Measurements from ENCODE around the gene HAO1. TPM values are rescaled to one million over a fixed set of nuclear protein-coding genes. Genes with fewer than 3 reads are reported as not detected.

HAO1 gene
- total RNA-seq, 3 donors from 2014 or later: not detected

- Histone ChIP-seq H3K36me3 (ENCODE audit: low read depth) (no peaks in the 10 kb centered on the region), H3K4me3 (no peak overlapping the region), H3K4me1 (ENCODE audit: low read depth) (no peaks in the 10 kb centered on the region), H3K9me3 (no peaks in the 10 kb centered on the region)
- intact Hi-C loops (cut with DNase I, micrococcal nuclease): no loop called here
- TF ChIP-seq CTCF (IDR thresholded peaks at IDR 0.05): no peak
- ATAC-seq (no peak), DNase-seq (no peak)
Observed at GRCh38 chr20:7881551-7881950, 58.7 kb downstream of the HAO1 start.

- no peak for ATAC-seq
- intact Hi-C loops (cut with DNase I, micrococcal nuclease): no loop called here
- no peaks in the 10 kb centered on the region for H3K9me3 ChIP-seq
- H3K4me3 ChIP-seq: no peak overlapping the region
- DNase-seq: no peak
- TF ChIP-seq CTCF (IDR thresholded peaks at IDR 0.05): no peak
- H3K36me3 ChIP-seq (ENCODE audit: low read depth): no peaks in the 10 kb centered on the region
- H3K4me1 ChIP-seq (ENCODE audit: low read depth): no peaks in the 10 kb centered on the region
Observed at GRCh38 chr20:7879883-7880282, 60.4 kb downstream of the HAO1 start.

- no peak overlapping the region for H3K4me3 ChIP-seq
- H3K4me1 ChIP-seq (ENCODE audit: low read depth): no peaks in the 10 kb centered on the region
- no peaks in the 10 kb centered on the region for H3K36me3 ChIP-seq (ENCODE audit: low read depth)
- ATAC-seq: no peak
- no peak for TF ChIP-seq CTCF (IDR thresholded peaks at IDR 0.05)
- intact Hi-C loops (cut with DNase I, micrococcal nuclease): no loop called here
- H3K9me3 ChIP-seq: no peaks in the 10 kb centered on the region
- no peak for DNase-seq
Observed at GRCh38 chr20:7868108-7868507, 72.2 kb downstream of the HAO1 start.

GRCh38 chr20:7866285-7866684 is 74.0 kb downstream of the HAO1 start:
- H3K9me3 ChIP-seq: no peaks in the 10 kb centered on the region
- TF ChIP-seq CTCF (IDR thresholded peaks at IDR 0.05): no peak
- intact Hi-C loops (cut with DNase I, micrococcal nuclease): no loop called here
- no peak overlapping the region for H3K4me3 ChIP-seq
- DNase-seq (no peak), ATAC-seq (no peak)
- H3K4me1 ChIP-seq (ENCODE audit: low read depth): no peaks in the 10 kb centered on the region
- no peaks in the 10 kb centered on the region for H3K36me3 ChIP-seq (ENCODE audit: low read depth)

- peak in 1 of 3 donors; percentile 3 for DNase-seq
- Histone ChIP-seq H3K36me3 (ENCODE audit: low read depth) (no peaks in the 10 kb centered on the region), H3K9me3 (no peaks in the 10 kb centered on the region), H3K4me3 (no peak overlapping the region), H3K4me1 (ENCODE audit: low read depth) (no peaks in the 10 kb centered on the region)
- no peak for ATAC-seq
- no peak for TF ChIP-seq CTCF (IDR thresholded peaks at IDR 0.05)
- intact Hi-C loops (cut with DNase I, micrococcal nuclease): no loop called here
Observed at GRCh38 chr20:7859356-7859802, 80.9 kb downstream of the HAO1 start.

GRCh38 chr20:7858734-7859250 is 81.5 kb downstream of the HAO1 start:
- ATAC-seq (no peak), DNase-seq (no peak)
- intact Hi-C loops (cut with DNase I, micrococcal nuclease): no loop called here
- Histone ChIP-seq H3K4me3 (no peak overlapping the region), H3K36me3 (ENCODE audit: low read depth) (no peaks in the 10 kb centered on the region), H3K9me3 (no peaks in the 10 kb centered on the region), H3K4me1 (ENCODE audit: low read depth) (no peaks in the 10 kb centered on the region)
- TF ChIP-seq CTCF (IDR thresholded peaks at IDR 0.05): no peak

All from mucosa of descending colon (tissue), 3 donors.